ENCODE data around the gene HLA-DMB.
A peak's percentile ranks its signal among the peaks of the same experiment; 100 is the strongest.
"Not testable (repeated sequence)": the region's sequence is repeated elsewhere in the genome, so short reads cannot be mapped to it uniquely, and the experiment has no call there.

The HLA-DMB gene

GRCh38 chr6:32945953-32946352 is 5.1 kb upstream of the HLA-DMB start:
- no peaks in the 10 kb centered on the region for H3K9me3 Mint-ChIP-seq (ENCODE audit: low read depth)
- H3K36me3 Mint-ChIP-seq: no peaks in the 10 kb centered on the region
- H3K27ac Mint-ChIP-seq: peak overlapping the region; percentile 91
- peaks cover 66% of the 10 kb centered on the region for H3K4me1 Mint-ChIP-seq (ENCODE audit: low read depth)
- H3K4me3 Mint-ChIP-seq: peak overlapping the region; percentile 33
- no peaks in the 10 kb centered on the region for H3K27me3 Mint-ChIP-seq

- H3K4me1 Mint-ChIP-seq (ENCODE audit: low read depth): peaks cover 71% of the 10 kb centered on the region
- no peaks in the 10 kb centered on the region for H3K36me3 Mint-ChIP-seq
- H3K27me3 Mint-ChIP-seq: no peaks in the 10 kb centered on the region
- H3K27ac Mint-ChIP-seq: peak overlapping the region; percentile 91
- H3K9me3 Mint-ChIP-seq (ENCODE audit: low read depth): no peaks in the 10 kb centered on the region
- H3K4me3 Mint-ChIP-seq: peak overlapping the region; percentile 86
Measured at GRCh38 chr6:32945108-32945760, 4.4 kb upstream of the HLA-DMB start.

- no peaks in the 10 kb centered on the region for H3K36me3 Mint-ChIP-seq
- peaks cover 70% of the 10 kb centered on the region for H3K4me1 Mint-ChIP-seq (ENCODE audit: low read depth)
- no peaks in the 10 kb centered on the region for H3K27me3 Mint-ChIP-seq
- H3K27ac Mint-ChIP-seq: peak overlapping the region; percentile 91
- peak overlapping the region; percentile 86 for H3K4me3 Mint-ChIP-seq
- no peaks in the 10 kb centered on the region for H3K9me3 Mint-ChIP-seq (ENCODE audit: low read depth)
Measured at GRCh38 chr6:32943864-32944649, 3.2 kb upstream of the HLA-DMB start.

- not testable (repeated sequence) for H3K27me3 Mint-ChIP-seq; H3K36me3 Mint-ChIP-seq; H3K9me3 Mint-ChIP-seq (ENCODE audit: low read depth)
- H3K4me1 Mint-ChIP-seq (ENCODE audit: low read depth): peaks cover 70% of the 10 kb centered on the region
- H3K4me3 Mint-ChIP-seq: peak overlapping the region; percentile 32
- H3K27ac Mint-ChIP-seq: peak overlapping the region; percentile 64
Measured at GRCh38 chr6:32942555-32943123, 1.8 kb upstream of the HLA-DMB start.

- Mint-ChIP-seq H3K27ac (peak overlapping the region; percentile 91), H3K36me3 (peaks cover 5% of the 10 kb centered on the region), H3K27me3 (no peaks in the 10 kb centered on the region)
Measured at GRCh38 chr6:32941214-32941768, 463 bp upstream of the HLA-DMB start.

GRCh38 chr6:32938494-32938893 is 2.3 kb downstream of the HLA-DMB start:
- no peaks in the 10 kb centered on the region for H3K27me3 Mint-ChIP-seq
- no peak overlapping the region for H3K27ac Mint-ChIP-seq
- no peak overlapping the region for H3K4me3 Mint-ChIP-seq
- H3K9me3 Mint-ChIP-seq (ENCODE audit: low read depth): no peaks in the 10 kb centered on the region
- H3K4me1 Mint-ChIP-seq (ENCODE audit: low read depth): peaks cover 42% of the 10 kb centered on the region
- H3K36me3 Mint-ChIP-seq: peaks cover 8% of the 10 kb centered on the region

More at GRCh38 chr6:32941214-32941768, 463 bp upstream of the HLA-DMB start:
- peaks cover 64% of the 10 kb centered on the region for H3K4me1 Mint-ChIP-seq (ENCODE audit: low read depth)
- H3K4me3 Mint-ChIP-seq: peak overlapping the region; percentile 92
- H3K9me3 Mint-ChIP-seq (ENCODE audit: low read depth): no peaks in the 10 kb centered on the region

GRCh38 chr6:32937230-32937633 is 3.6 kb downstream of the HLA-DMB start:
- no peak overlapping the region for H3K27ac Mint-ChIP-seq
- no peaks in the 10 kb centered on the region for H3K9me3 Mint-ChIP-seq (ENCODE audit: low read depth)
- H3K36me3 Mint-ChIP-seq: peaks cover 8% of the 10 kb centered on the region
- H3K4me1 Mint-ChIP-seq (ENCODE audit: low read depth): peaks cover 29% of the 10 kb centered on the region
- no peaks in the 10 kb centered on the region for H3K27me3 Mint-ChIP-seq
- H3K4me3 Mint-ChIP-seq: no peak overlapping the region

- Mint-ChIP-seq H3K4me1 (ENCODE audit: low read depth) (peaks cover 22% of the 10 kb centered on the region), H3K36me3 (peaks cover 8% of the 10 kb centered on the region), H3K27me3 (no peaks in the 10 kb centered on the region), H3K9me3 (ENCODE audit: low read depth) (no peaks in the 10 kb centered on the region), H3K4me3 (no peak overlapping the region), H3K27ac (no peak overlapping the region)
Measured at GRCh38 chr6:32936239-32937152, 4.3 kb downstream of the HLA-DMB start.

- Mint-ChIP-seq H3K9me3 (ENCODE audit: low read depth) (no peaks in the 10 kb centered on the region), H3K27ac (no peak overlapping the region), H3K4me1 (ENCODE audit: low read depth) (peaks cover 14% of the 10 kb centered on the region), H3K27me3 (no peaks in the 10 kb centered on the region), H3K4me3 (no peak overlapping the region), H3K36me3 (peaks cover 8% of the 10 kb centered on the region)
Measured at GRCh38 chr6:32935551-32936238, 5.1 kb downstream of the HLA-DMB start.

- H3K27me3 Mint-ChIP-seq: no peaks in the 10 kb centered on the region
- peaks cover 8% of the 10 kb centered on the region for H3K36me3 Mint-ChIP-seq
- H3K4me1 Mint-ChIP-seq (ENCODE audit: low read depth): peaks cover 3% of the 10 kb centered on the region
- no peaks in the 10 kb centered on the region for H3K9me3 Mint-ChIP-seq (ENCODE audit: low read depth)
- no peak overlapping the region for H3K4me3 Mint-ChIP-seq
- no peak overlapping the region for H3K27ac Mint-ChIP-seq
Measured at GRCh38 chr6:32933661-32934085, 7.2 kb downstream of the HLA-DMB start.

GRCh38 chr6:32932132-32932868 is 8.5 kb downstream of the HLA-DMB start:
- H3K27ac Mint-ChIP-seq: no peak overlapping the region
- H3K4me1 Mint-ChIP-seq (ENCODE audit: low read depth): no peaks in the 10 kb centered on the region
- no peaks in the 10 kb centered on the region for H3K27me3 Mint-ChIP-seq
- no peaks in the 10 kb centered on the region for H3K9me3 Mint-ChIP-seq (ENCODE audit: low read depth)
- H3K36me3 Mint-ChIP-seq: peaks cover 6% of the 10 kb centered on the region
- no peak overlapping the region for H3K4me3 Mint-ChIP-seq

GRCh38 chr6:32931211-32931610 is 9.6 kb downstream of the HLA-DMB start:
- Mint-ChIP-seq H3K36me3 (peaks cover 3% of the 10 kb centered on the region), H3K9me3 (ENCODE audit: low read depth) (no peaks in the 10 kb centered on the region), H3K4me1 (ENCODE audit: low read depth) (no peaks in the 10 kb centered on the region), H3K27ac (no peak overlapping the region), H3K4me3 (no peak overlapping the region), H3K27me3 (no peaks in the 10 kb centered on the region)

- no peaks in the 10 kb centered on the region for H3K9me3 Mint-ChIP-seq (ENCODE audit: low read depth)
- H3K36me3 Mint-ChIP-seq: no peaks in the 10 kb centered on the region
- H3K4me3 Mint-ChIP-seq: no peak overlapping the region
- peaks cover 8% of the 10 kb centered on the region for H3K27me3 Mint-ChIP-seq
- H3K27ac Mint-ChIP-seq: no peak overlapping the region
- no peaks in the 10 kb centered on the region for H3K4me1 Mint-ChIP-seq (ENCODE audit: low read depth)
Measured at GRCh38 chr6:32922083-32922482, 18.7 kb downstream of the HLA-DMB start.

Data from activated naive CD8-positive, alpha-beta T cell (primary cell).